Fibroblast of the aortic adventitia (primary cell): ENCODE measurements around the gene NOTCH2. TPM values are rescaled to one million over a fixed set of nuclear protein-coding genes. Genes with fewer than 3 reads are reported as not detected.

Experiments
- DNase-seq: peaks from one replicate; pipeline ENCODE4 v3.0.0-alpha.2; 2010; ENCODE audit warnings: low read depth
- H3K4me3 ChIP-seq: 2 replicates; pipeline ENCODE4 v1.5.1; 2011; ENCODE audit warnings: low read depth, mild to moderate bottlenecking, control low read depth, low read length, moderate library complexity
- CTCF ChIP-seq: IDR thresholded peaks from 2 replicates; pipeline ENCODE4 v1.5.1; 2011; ENCODE audit warnings: mild to moderate bottlenecking, low read length, control low read depth, inconsistent platforms; ENCODE audit not compliant: insufficient read depth
- total RNA-seq: library from RNA; depleted of rRNA; stranded (reverse); fragments of >200 nt; gene quantifications from 2 replicates; pipeline ENCODE4 v1.2.3, GENCODE V29; 2012; ENCODE audit warnings: low replicate concordance

NOTCH2 gene
- total RNA-seq, 1 donor: 143 TPM

- no peak for TF ChIP-seq CTCF
- no peak for DNase-seq
- no peak overlapping the region for H3K4me3 ChIP-seq
These were observed 159.4 kb downstream of the NOTCH2 start for GRCh38 chr1:119909890-119910596.

- no peak for DNase-seq
- H3K4me3 ChIP-seq: no peak overlapping the region
- no peak for TF ChIP-seq CTCF
These were observed 160.8 kb downstream of the NOTCH2 start for GRCh38 chr1:119908661-119909060.

DNA sequence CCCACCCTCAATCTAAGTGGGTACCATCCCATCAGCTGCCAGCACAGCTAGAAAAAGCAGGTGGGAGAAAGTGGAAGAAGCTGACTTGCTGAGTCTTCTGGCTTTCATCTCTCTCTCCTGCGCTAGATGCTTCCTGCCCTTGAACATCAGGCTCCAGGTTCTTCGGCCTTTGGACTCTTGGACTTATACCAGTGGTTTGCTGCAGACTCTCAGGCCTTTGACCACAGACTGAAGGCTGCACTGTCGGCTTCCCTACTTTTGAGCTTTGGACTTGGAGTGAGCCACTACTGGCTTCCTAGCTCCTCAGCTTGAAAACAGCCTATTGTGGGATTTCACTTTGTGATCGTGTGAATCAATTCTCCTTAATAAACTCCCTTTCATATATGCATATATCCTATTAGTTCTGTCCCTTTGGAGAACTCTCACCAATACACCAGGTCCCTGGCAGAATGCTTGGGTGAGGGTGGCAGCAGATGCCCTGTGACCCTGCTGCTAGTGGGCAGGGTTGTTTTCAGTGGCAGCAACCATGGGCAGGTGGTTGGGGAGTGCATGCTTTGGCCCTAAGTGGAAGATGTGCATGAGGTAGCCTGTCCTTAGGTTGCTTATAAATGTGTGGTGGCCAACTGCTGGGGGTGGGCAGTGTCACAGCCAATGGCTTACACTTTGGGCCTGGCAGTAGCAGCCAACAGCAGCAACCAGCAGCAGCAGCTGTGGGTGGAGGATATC, 162.4 kb downstream of the NOTCH2 start:
- no peak for DNase-seq
- TF ChIP-seq CTCF: no peak
- H3K4me3 ChIP-seq: no peak overlapping the region

DNA sequence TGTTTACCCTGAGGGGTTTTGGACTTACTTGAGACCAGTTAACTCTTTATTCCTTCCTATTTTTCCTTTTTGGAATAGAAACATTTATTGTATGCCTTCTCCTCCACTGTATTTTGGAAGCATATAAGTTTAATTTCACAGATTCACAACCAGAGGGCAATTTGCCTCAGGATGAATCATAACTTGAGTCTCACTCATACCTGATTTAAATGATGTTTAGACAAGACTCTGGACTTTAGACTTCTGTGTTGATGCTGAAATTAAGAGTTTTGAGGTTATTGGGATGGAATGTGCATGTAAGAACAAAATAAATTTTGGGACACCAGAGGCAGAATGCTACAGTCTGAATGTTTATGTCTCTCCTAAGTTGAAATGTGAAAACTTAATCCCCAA, 166.0 kb downstream of the NOTCH2 start:
- TF ChIP-seq CTCF: no peak
- DNase-seq: no peak
- no peak overlapping the region for H3K4me3 ChIP-seq

DNA sequence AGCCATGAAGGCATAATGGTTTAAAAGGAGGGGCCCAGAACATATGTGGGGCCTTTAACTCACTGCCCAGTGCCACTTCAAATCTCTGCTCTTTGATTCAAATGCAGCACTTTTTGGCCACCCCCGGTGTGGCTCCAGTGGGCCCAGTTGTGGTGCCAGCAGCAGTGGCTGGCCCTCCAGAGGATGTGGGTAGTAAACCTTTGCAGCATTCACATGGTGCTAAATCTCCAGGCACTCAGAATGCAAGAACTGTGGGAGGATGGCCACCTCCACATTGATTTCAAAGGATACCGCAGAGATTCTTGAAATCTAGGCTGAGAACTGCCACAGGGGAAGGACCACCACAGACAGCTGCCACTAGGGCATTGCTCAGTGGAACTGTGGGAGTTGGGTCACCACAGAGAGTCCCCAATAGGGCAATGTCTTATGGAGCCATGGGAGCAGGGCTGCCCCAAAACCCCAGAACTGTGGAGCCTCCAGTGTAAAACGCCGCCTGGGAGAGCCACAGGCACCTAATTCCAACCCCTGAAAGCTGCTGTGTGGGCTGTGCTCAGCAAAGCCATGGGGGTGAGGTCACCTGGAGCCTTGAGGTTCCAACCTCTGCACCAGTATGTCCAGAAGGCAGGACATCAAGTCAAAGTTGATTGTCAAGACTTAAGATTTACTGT, 166.6 kb downstream of the NOTCH2 start:
- TF ChIP-seq CTCF: no peak
- DNase-seq: no peak
- H3K4me3 ChIP-seq: no peak overlapping the region

- H3K4me3 ChIP-seq: no peak overlapping the region
- no peak for TF ChIP-seq CTCF
- no peak for DNase-seq
These were observed 170.3 kb downstream of the NOTCH2 start for GRCh38 chr1:119898981-119899720.
